GM19438 (cell line): ENCODE data around the gene ZBED4.

Experiments
- ATAC-seq: cut with Tn5 transposase; IDR thresholded peaks from one replicate; pipeline ENCODE4 v1.9.1; 2021; ENCODE audit warnings: low read depth; ENCODE audit not compliant: unreplicated experiment

ZBED4 gene

GRCh38 chr22:49872347-49872746, 18.7 kb downstream of the ZBED4 start:
- no peak for ATAC-seq

DNA sequence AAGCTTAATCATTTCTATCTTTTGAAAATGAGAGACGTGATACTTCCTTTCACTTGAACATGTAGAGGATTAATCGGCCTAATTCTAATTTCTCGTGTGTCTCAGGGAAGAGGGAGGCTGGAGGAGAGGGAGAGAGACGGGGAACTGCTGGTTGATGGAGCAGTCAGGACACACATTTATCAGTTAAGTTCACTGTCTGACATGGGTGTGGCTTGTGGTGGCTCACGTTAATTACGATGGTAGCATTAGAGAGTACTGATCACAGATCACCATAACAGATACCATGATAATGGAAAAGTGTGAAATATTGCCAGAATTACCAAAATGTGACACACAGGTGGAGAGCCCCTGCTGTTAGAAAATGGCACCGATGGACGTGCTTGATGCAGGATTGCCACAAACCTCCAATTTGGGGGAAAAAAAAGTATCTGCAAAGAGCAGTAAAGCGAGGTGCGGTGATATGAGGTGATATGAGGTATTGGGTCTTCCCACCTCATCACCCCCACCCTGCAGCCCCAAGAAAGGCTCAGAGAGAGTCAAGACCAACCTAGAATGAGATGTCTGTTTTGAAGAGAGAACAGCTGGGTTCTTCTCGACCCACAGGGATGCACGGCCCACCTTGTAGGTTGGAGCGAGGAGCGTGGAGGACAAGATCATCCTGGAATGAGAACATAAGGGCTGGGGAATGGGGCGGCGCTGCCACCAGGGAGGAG, 19.7 kb downstream of the ZBED4 start:
- no peak for ATAC-seq

DNA sequence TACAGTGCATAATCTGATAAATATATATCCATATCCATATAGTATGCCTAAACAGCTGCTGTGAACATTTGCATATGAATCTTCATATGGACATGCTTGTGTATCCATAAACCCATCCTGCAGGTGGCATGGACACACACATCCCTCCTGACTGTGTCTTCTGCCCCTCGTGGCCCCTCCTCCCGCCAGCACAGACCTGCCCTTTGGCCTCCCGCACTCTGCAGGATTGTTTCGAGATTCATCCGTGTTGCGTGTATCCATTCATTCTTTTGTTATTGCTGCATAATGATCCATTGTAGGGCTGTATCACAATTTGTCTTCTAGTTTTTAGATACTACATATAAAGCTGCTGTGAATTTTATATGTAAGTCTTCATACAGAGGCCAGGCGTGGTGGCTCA, 24.0 kb downstream of the ZBED4 start:
- ATAC-seq = no peak

DNA sequence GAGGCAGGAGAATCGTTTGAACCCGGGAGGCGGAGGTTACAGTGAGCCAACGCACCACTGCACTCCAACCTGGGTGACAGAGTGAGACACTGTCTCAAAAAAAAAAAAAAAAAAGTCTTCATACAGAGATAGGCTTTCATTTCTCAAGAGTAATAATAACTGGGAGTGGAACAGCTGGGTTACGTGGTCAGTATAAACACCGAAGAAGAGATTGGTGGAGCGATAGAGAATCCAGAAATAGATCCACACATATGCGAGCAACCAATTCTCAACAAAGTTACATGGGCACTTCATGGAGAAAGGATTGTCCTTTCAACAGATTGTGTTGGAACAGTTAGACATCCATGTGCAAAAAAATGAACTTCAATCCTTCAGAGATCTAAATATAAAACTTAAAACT, 24.6 kb downstream of the ZBED4 start:
- no peak for ATAC-seq

- ATAC-seq = no peak
Measured at GRCh38 chr22:49879871-49880270, 26.2 kb downstream of the ZBED4 start.

DNA sequence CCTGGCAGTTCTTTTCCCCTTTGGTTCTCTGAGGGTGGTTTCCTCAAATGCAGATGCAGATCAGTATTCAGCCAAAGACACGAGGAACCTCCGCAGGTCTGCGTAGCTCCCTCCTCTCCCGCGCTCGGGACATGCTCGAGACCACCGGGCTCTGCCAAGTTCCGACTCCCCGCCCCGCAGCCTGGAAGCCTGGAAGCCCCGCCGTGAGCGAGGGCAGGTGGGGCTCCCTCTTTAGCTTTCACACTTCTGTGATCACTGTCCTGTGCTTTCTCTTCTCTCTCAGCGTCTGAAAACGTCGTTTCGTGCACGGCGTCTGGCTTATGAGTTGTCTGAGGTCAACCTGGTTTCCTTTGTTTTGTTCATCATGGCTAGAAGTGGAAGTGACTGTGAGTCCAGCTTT, 26.6 kb downstream of the ZBED4 start:
- no peak for ATAC-seq

DNA sequence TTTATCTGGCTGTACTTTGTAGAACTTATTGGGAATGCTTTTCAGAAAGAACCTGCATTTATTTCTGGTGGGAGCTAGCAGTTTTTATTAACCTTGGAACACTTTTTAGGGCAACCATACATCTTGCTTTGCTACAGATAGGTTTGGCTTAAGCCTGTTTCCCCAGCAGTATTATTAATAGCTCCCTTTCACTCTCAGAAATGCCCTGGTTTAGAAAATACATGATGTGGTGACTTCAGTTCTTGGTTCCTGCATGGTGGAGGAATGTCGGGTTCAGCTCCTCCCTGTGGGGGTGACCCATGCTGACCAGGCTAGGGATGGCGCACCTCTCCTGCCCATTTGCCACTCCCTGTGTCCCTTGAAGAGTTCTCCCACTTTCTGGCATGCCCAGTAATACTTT, 28.2 kb downstream of the ZBED4 start:
- ATAC-seq = no peak

DNA sequence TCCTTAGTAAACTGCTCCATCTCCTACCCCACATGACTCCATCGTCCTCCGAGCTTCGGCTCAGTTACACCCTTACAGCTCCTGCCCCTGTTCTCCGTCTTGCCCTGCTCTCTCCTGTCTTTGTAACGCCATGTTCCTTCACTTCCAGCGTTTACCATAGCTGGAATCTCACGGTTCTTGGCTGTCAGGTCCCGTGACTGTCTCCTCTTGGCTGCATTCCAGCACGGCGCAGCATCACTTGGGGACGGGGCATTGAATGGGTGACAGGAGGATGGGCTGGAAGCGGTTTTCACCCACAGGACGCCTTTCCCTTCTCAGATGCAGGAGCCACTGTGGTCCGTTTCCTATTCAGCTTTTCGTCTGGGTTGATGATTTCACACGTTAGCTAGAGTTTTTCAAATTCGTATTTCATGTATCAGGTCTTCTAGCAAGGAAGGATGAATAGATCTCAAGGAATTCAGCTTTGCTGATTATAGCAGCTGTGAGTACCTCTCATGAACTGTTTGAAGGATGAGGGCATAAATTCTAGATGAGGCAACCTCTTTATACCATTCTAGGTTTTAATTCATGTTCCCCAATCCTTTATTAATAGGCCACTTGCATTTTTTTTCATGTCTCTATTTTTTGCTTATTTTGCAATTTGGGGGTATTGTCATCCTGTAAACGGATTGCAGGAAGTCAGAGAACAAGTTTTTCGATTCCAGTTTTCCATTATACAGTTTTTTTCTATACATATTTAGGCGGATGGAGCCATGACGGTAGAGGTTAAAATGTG, 29.1 kb downstream of the ZBED4 start:
- ATAC-seq = no peak

- ATAC-seq = no peak
Measured at GRCh38 chr22:49883294-49883640, 29.6 kb downstream of the ZBED4 start.

DNA sequence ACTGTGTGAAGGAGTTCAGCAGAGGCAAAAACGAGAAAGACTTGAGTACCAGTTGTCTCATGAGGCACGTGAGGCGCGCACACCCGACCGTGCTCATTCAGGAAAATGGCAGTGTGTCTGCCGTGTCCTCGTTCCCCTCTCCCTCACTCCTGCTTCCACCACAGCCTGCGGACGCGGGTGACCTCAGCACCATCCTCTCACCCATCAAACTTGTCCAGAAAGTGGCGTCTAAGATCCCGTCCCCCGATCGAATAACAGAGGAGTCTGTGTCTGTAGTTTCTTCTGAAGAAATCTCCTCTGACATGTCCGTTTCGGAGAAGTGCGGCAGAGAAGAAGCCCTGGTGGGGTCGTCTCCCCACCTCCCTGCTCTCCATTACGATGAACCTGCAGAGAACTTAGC, 30.4 kb downstream of the ZBED4 start:
- ATAC-seq = no peak

- no peak for ATAC-seq
Measured at GRCh38 chr22:49884503-49885260, 31.0 kb downstream of the ZBED4 start.

DNA sequence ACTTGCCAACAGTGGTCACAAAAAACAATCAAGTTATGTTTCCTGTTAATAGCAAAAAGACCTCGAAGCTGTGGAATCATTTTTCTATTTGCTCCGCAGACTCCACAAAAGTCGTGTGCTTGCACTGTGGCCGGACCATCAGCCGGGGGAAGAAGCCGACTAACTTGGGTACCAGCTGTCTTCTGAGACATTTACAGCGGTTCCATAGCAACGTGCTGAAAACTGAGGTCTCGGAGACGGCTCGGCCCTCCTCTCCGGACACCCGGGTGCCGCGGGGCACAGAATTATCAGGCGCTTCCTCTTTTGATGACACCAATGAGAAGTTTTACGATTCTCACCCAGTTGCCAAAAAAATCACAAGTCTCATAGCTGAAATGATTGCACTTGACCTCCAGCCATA, 31.6 kb downstream of the ZBED4 start:
- ATAC-seq = no peak

DNA sequence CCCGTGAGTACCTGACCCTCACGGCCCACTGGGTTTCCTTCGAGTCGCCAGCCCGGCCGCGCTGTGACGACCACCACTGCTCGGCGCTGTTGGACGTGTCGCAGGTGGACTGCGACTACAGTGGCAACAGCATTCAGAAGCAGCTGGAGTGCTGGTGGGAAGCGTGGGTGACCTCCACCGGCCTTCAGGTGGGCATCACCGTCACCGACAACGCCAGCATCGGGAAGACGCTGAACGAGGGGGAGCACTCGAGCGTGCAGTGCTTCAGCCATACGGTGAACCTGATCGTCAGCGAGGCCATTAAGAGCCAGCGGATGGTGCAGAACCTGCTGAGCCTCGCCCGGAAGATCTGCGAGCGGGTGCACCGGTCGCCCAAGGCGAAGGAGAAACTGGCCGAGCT, 32.2 kb downstream of the ZBED4 start:
- ATAC-seq = no peak

DNA sequence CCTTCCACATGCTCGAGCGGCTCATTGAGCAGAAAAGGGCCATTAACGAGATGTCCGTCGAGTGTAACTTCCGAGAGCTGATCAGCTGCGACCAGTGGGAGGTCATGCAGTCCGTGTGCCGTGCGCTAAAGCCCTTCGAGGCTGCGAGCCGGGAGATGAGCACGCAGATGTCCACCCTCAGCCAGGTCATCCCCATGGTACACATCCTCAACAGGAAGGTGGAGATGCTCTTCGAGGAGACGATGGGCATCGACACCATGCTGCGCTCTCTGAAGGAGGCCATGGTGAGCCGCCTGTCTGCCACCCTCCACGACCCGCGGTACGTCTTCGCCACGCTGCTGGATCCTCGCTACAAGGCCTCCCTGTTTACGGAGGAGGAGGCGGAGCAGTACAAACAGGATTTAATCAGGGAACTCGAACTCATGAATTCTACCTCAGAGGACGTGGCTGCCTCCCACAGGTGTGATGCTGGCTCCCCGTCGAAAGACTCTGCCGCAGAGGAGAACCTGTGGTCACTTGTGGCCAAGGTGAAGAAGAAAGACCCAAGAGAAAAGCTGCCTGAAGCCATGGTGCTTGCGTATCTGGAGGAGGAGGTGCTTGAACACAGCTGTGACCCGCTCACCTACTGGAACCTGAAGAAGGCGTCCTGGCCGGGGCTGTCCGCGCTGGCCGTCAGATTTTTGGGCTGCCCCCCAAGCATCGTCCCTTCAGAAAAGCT, 32.9 kb downstream of the ZBED4 start:
- no peak for ATAC-seq

- ATAC-seq = no peak
Measured at GRCh38 chr22:49887064-49887451, 33.4 kb downstream of the ZBED4 start.

DNA sequence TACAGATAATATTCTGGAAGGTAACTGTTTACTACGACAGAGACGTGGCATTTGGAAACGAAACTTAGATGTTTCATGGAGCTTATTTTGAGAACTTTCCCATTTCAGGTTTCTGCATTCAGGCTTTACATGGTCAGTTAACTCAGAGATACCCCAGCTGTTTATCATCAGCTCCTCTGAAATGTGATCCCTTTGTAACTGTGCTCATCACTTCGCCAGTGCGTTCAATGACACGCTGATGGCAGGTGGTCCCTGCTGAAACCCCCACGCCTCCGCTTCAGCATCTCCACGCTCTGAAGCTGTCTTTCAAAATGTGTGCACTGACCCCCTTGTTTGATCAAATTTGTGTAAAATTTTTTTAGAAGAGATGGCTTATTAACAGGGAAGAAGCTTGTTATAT, 34.1 kb downstream of the ZBED4 start:
- no peak for ATAC-seq

DNA sequence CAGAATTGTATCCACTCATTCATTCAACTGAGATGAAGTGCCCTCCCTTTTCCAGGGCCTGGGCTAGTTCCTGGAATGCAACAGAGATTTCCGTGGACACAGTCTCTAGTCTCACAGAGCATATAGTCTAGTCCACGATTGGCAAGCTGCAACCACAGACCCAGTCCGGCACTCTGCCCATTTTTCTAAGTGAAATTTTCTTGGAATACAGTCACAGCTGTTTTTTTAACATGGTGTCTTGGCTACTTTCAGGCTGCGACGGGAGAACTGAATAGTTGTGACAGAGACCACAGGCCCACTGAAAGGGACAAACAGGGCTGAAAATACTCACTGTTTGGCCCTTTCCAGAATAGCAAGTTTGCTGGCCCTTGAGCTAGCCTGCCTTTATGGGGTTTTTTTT, 35.4 kb downstream of the ZBED4 start:
- no peak for ATAC-seq

GRCh38 chr22:49892226-49892899, 38.7 kb downstream of the ZBED4 start:
- no peak for ATAC-seq

DNA sequence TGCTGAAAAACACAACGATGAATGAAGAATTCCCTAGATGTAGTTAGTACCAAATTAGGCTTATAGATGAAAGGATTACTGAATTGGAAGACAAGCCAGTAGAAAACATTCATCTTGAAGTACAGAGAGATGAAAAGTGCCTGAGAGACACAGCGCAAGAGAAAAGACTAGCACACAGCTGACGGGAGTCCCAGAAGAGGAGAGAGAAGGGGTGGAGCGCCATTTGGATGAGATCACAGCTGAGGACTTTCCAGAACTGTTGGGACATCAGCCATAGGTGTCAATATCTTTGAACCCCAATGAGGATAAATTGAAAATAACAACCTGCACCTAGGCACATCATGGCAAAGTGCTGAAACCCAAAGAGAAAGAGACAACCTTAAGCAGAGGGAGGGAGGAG, 39.4 kb downstream of the ZBED4 start:
- no peak for ATAC-seq

DNA sequence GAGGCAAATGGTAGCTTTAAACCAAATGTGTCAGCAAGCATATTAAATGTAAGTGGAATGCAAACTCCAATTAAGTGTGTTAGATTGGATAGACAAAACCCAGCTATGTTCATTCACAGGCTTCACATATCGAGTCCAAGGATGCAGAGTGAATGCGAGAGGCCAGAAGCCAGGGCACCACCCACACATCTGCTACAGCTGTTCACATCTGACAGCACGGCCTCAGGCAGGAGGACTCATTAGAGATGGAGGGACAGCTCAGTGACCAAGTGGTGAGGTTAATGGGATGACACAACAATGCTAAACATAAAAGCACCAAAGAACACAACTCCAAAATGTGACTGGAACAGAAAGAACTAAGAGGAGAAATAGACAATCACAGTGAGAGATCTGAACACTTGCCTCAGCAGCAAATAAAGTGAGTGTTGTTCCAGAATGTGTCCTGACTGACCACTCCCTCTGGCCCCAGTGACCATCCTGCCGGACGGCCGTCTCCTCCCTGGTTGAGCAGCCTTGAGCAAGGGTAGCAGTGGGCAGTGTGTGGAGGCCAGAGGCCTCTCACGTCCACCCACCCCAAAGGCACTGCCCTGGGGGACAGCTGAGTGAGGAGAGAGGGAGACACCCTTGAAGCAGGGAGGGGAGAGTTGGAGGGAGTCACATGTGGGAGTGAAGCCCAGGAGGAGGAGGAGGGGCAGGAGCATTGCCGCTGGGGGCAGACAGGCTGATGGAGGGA, 40.8 kb downstream of the ZBED4 start:
- ATAC-seq = no peak
